ENCODE measurements around the gene ANKRD33B.
"Not testable (repeated sequence)": the region's sequence is repeated elsewhere in the genome, so short reads cannot be mapped to it uniquely, and the experiment has no call there.

Gene ANKRD33B

DNA sequence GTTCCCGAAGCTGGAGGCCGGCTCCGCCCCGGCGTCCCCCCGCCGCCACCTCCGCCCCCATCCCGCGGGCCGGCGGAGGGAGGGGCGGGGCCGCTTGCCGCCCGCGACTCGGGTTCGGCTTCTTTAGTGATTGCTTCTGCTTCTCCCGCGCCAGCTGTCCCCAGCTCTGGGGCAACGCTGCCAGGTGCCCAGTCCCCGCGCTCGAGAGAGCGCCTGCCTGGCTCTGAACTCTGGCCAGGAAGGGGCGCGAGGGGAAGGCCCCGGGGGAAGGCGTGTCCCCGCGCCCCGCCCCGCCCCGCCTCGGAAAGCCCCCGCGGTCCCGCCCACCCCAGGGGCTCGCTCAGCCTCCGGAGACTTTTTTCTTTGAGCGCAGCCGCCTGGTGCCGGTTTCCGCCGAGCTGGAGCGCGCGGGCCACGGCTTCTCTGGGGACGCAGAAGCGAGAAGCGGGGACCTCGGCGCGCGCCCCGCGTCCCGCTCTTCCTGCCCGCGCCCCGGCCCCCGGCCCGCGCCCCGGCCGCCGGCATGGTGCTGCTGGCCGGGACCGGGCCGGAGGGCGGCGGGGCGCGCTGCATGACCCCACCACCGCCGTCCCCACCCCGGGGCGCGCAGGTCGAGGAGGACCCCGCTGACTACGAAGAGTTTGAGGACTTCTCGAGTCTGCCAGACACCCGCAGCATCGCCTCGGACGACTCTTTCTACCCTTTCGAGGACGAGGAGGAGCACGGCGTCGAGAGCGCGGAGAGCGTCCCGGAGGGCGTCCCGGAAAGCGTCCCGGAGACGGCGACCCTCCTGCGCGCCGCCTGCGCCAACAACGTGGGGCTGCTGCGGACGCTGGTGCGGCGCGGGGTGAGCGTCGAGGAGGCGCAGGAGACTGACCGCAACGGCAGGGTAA, at the start of gene ANKRD33B:
ANKRD33B (plus strand) TSS at position 126 of the 893 bp plus-strand sequence; CDS start at position 524, 398 bp downstream.
- peak within 1 kb of the TSS; percentile 48 for H3K4me3 ChIP-seq (ENCODE audit: low read length)
- DNase-seq (ENCODE audit: low read depth), result no peak
- TF ChIP-seq, protein P1, sequence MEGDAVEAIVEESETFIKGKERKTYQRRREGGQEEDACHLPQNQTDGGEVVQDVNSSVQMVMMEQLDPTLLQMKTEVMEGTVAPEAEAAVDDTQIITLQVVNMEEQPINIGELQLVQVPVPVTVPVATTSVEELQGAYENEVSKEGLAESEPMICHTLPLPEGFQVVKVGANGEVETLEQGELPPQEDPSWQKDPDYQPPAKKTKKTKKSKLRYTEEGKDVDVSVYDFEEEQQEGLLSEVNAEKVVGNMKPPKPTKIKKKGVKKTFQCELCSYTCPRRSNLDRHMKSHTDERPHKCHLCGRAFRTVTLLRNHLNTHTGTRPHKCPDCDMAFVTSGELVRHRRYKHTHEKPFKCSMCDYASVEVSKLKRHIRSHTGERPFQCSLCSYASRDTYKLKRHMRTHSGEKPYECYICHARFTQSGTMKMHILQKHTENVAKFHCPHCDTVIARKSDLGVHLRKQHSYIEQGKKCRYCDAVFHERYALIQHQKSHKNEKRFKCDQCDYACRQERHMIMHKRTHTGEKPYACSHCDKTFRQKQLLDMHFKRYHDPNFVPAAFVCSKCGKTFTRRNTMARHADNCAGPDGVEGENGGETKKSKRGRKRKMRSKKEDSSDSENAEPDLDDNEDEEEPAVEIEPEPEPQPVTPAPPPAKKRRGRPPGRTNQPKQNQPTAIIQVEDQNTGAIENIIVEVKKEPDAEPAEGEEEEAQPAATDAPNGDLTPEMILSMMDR (conservative IDR thresholded peaks at IDR 0.05; ENCODE audit: low read depth, low read length), result no peak

GRCh38 chr5:10514572-10514971, 49.3 kb upstream of the ANKRD33B start:
- not testable (repeated sequence) for DNase-seq (ENCODE audit: low read depth); H3K4me3 ChIP-seq (ENCODE audit: low read length)

DNA sequence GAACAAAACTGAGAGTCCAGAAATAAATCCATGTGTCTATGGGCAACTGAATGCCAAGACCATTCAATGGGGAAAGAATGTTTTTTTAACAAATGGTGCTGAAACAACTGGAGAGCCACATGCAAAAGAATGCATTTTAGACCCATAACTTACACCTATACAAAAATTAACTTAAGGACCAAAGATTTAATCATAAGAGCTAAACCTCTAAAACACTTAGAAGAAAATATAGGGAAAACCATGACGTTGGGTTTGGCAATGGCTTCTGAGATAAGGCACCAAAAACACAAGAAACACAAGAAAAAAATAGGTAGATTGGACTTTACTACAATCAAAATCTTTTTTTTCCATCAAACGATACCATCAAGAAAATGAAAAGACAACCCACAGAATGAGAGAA, 48.4 kb upstream of the ANKRD33B start:
- no peak overlapping the region for H3K4me3 ChIP-seq (ENCODE audit: low read length)
- no peak for DNase-seq (ENCODE audit: low read depth)
- TF ChIP-seq, protein P1 (conservative IDR thresholded peaks at IDR 0.05; ENCODE audit: low read depth, low read length), result no peak

DNA sequence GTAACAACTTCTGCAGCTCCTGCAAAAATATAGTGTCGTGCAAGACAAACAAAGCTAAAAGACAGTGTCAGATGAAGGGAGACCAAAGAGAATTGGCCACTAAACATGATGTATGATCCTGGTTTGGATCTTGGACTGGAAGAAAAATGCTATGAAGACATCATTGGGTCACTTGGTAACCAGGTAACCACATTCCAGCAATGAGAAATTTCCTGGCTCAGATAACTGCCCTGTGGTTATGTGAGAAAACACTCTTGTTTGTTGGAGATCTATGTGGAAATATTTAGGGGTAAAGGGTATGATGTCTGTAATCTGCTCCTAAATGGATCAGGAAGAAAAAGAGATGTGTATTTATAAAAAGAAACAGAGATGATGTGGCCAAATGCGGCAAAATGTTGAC, 45.5 kb upstream of the ANKRD33B start:
- DNase-seq (ENCODE audit: low read depth), result no peak
- no peak overlapping the region for H3K4me3 ChIP-seq (ENCODE audit: low read length)
- TF ChIP-seq, protein P1 (conservative IDR thresholded peaks at IDR 0.05; ENCODE audit: low read depth, low read length), result no peak

DNA sequence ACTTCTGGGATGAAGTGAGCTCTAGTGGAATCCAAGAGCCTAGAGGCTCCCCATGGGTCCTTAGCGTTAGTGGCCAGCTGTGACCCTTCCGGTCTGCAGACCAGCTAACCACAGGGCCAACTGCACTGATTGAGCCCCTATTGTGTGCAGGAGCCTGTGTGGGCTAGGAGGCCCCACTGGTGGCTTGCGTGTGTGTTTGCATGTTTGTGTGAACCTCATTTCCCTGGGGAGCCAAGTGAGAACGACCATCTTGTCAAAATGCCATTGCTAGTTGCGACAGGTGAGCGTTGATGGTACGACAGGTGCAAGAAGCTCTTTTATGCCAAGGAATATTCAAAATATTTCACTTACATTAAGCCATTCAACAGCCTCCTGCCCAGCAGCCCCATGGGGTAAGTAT, 44.1 kb upstream of the ANKRD33B start:
- no peak overlapping the region for H3K4me3 ChIP-seq (ENCODE audit: low read length)
- no peak for DNase-seq (ENCODE audit: low read depth)
- TF ChIP-seq, protein P1 (conservative IDR thresholded peaks at IDR 0.05; ENCODE audit: low read depth, low read length), result no peak

DNA sequence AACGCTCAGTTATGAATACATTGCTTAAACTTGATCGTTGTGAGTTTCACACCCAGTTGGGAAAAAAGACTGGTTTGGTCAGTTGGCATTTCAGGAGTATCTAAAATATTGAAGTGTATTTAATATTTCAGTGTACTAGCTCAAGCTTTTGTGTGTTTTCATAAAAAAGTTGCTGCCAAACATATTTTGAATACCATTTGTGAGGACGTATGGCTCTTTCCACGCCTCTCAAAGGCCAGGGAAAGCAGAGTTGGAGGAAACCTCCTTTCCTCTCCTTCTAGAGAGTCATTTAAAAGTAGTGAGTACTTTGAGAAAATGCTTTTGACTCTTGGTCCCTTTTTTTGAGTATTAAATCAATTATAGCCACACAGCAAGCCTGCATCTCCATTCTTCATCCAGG, 43.2 kb upstream of the ANKRD33B start:
- no peak for DNase-seq (ENCODE audit: low read depth)
- no peak overlapping the region for H3K4me3 ChIP-seq (ENCODE audit: low read length)
- TF ChIP-seq, protein P1 (conservative IDR thresholded peaks at IDR 0.05; ENCODE audit: low read depth, low read length), result no peak

DNA sequence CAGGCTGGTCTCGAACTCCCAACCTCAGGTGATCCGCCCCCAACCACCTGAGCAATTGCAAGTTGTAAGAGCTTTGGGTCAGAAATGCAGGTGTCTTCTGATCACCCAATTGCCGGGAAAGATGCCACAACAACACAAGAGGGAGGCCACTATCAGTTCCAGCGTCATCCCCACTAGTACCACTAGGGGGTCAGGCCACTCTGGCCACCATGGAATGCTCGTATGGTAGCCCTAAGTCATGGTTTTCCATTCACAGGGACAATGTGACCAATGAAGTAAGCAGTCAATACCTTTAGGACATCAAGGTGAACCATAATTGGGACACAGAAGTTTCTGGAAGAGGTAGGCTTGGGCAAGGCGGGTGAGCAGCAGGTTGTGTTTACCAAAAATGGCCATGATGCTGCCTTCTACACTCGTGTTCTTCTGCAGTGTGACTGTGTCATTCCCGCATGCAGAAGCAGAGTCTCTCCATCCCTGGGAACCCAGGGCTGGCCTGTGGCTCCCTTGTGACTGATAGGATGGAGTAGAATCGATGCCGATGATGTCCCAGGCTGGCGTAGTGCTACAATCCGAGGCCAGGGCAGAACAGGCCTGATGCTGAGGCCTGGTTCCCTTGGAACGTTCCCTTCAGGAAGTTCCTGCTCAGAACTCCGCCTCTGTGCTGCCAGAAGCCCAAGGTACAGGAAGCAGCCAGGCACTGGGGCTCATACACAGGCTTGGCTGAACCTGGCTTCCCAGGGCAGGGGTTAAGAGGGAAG, 42.2 kb upstream of the ANKRD33B start:
- TF ChIP-seq, protein P1 (conservative IDR thresholded peaks at IDR 0.05; ENCODE audit: low read depth, low read length), result peak; percentile 52
- no peak for DNase-seq (ENCODE audit: low read depth)

More for the DNA sequence above, 42.2 kb upstream of the ANKRD33B start:
- H3K4me3 ChIP-seq (ENCODE audit: low read length), result no peak overlapping the region

Measured in retinal pigment epithelial cell (primary cell).